Heart left ventricle (tissue), 16 donors: ENCODE measurements around the gene RPL38. TPM values are rescaled to one million over a fixed set of nuclear protein-coding genes. Genes with fewer than 3 reads are reported as not detected.

Experiments used
- ATAC-seq, 4 donors: fragments of 200-7000 bp; cut with Tn5 transposase; one replicate each; pipeline ENCODE4 v1.9.1; 2020 to 2022; ENCODE audit warnings: moderate library complexity in 4 of 4, mild to moderate bottlenecking in 3 of 4, moderate number of reproducible peaks in 1 of 4
- DNase-seq, 5 donors: peaks; one replicate each; pipeline ENCODE4 v3.0.0-alpha.2; 2020
- H3K27ac ChIP-seq, 12 donors: fragments of 200-600 bp; sonication (generic) in 4 of 12; one replicate each; pipeline versions ENCODE4 v1.5.0 to v1.8.0; 2016 to 2022; ENCODE audit warnings: mild to moderate bottlenecking in 2 of 12
- H3K27me3 ChIP-seq, 9 donors: fragments of 200-600 bp; sonication (generic) in 2 of 9; one replicate each; pipeline versions ENCODE4 v1.5.1 to v1.8.0; 2016 to 2022; ENCODE audit warnings: mild to moderate bottlenecking in 3 of 9
- H3K36me3 ChIP-seq, 9 donors: fragments of 200-600 bp; sonication (generic) in 2 of 9; one replicate each; pipeline versions ENCODE4 v1.5.0 to v1.8.0; 2018 to 2022; ENCODE audit warnings: mild to moderate bottlenecking in 2 of 9
- H3K4me1 ChIP-seq, 12 donors: fragments of 200-600 bp; sonication (generic) in 4 of 12; one replicate each; pipeline versions ENCODE4 v1.5.0 to v1.8.0; 2016 to 2022; ENCODE audit warnings: mild to moderate bottlenecking in 3 of 12
- H3K4me3 ChIP-seq, 12 donors: fragments of 200-600 bp; sonication (generic) in 4 of 12; one replicate each; pipeline versions ENCODE4 v1.5.0 to v1.8.0; 2017 to 2022; ENCODE audit warnings: mild to moderate bottlenecking in 9 of 12, moderate library complexity in 4 of 12
- H3K9me3 ChIP-seq, 12 donors: fragments of 200-600 bp; sonication (generic) in 4 of 12; one replicate each; pipeline versions ENCODE4 v1.5.0 to v1.8.0; 2016 to 2022; ENCODE audit warnings: mild to moderate bottlenecking in 1 of 12
- CTCF ChIP-seq, 12 donors: fragments of 200-600 bp; sonication (generic) in 4 of 12; IDR thresholded peaks; one replicate each; pipeline versions ENCODE4 v1.5.0 to v1.8.0; 2018 to 2022; ENCODE audit warnings: antibody characterized with exemption in 12 of 12, mild to moderate bottlenecking in 5 of 12
- POLR2A ChIP-seq, 2 donors: fragments of 450-650 bp; IDR thresholded peaks; one replicate each; pipeline ENCODE4 v1.6.1; 2017; ENCODE audit warnings: antibody characterized with exemption in 2 of 2, mild to moderate bottlenecking in 2 of 2, moderate library complexity in 2 of 2
- WGBS, 4 donors: extraction: QIAGEN DNeasy Blood & Tissue Kit in 2 of 4; methylation state at CpG; one replicate each; pipeline versions ENCODE4 v1.1.5 to v1.1.7; 2013 to 2018; 5-methylcytosine and 5-hydroxymethylcytosine counted together
- intact Hi-C, 10 donors: fragments of 100-400 bp; cut with DNase I; formaldehyde crosslinking; loops; one replicate each; pipeline versions ENCODE4 v1.11.1 to v1.14.2; 2022
- polyA plus RNA-seq, 2 donors: library from polyadenylated mRNA; stranded (reverse); fragments of 200-250 nt; gene quantifications; one replicate each; pipeline ENCODE4 v1.2.3, GENCODE V29; 2013
- total RNA-seq, 9 donors: library from RNA; depleted of rRNA in 2 of 9; stranded (reverse); fragments of >200 nt in 2 of 9; fragmentation: NEBNext Ultra II Directional in 3 of 9; extraction: Animal tissue kit (Norgen Biotek cat#: 25700) in 3 of 9; gene quantifications; one replicate each; pipeline versions ENCODE4 v1.1.0 to v1.2.4, GENCODE V29; 2016 to 2023
- donor health status: ischemic (EF 13 %, LVEDD 7.1; RV severe dilation, severe dysfunction).
- donor health status: healthy with polysubstance abuse.
- donor health status: DM: no; HTN: yes; CAD: no.
- donor health status: DM: no; HTN: no; CAD: no.
- donor health status: ischemic (EF 25% LVEDD 6.9; RV normal size, moderate dysfunction).
- donor health status: ischemic (EF 25% LVEDD 5.7; RV mildly dilated, moderate dysfunction).
- donor health status: healthy.
- donor health status: DM: yes; HTN: yes; CAD: no.
- donor health status: ischemic (EF 35%, LVEDD 5.7; RV mildly dilated, moderate dysfunction).
- donor health status: nonischemic (EF 11% LVEDD 7.7; RV severe dilation, severe dysfunction).
- donor health status: DM: yes; HTN: yes; CAD: no.
- donor health status: PGD.
- donor health status: ischemic (EF 29% LVEDD 5.4; RV normal size, mild dysfunction).
- donor health status: nonischemic (EF 23%, LVEDD 6.1; RV moderate dilation, normal function).

RPL38 gene
- total and polyA plus RNA-seq, 11 donors, result 244 to 1,830 (median 740) TPM

- H3K27me3 ChIP-seq, result no peaks in the 10 kb centered on the region
- peak overlapping the region in 8 of 12 donors; percentile 1 to 93 (median 84) for H3K27ac ChIP-seq
- TF ChIP-seq POLR2A (IDR thresholded peaks at IDR 0.05), result no peak
- TF ChIP-seq CTCF (IDR thresholded peaks at IDR 0.05), result no peak
- intact Hi-C loops, result loop anchor here (2.0 to 10.0 kb wide), 12 partner anchors 25 to 243 kb away; partner anchors contain the start of genes BTBD17 (in 4 of the 10) and GPR142 (in 2 of the 10)
- H3K4me3 ChIP-seq, result peak overlapping the region; percentile 43 to 75 (median 64)
- WGBS, 4 donors, result 31 to 55% (median 46%) methylated on average over 8 of the region's 8 CpGs
- peaks cover 0 to 45% (median 33%) of the 10 kb centered on the region in 9 donors for H3K36me3 ChIP-seq
- H3K4me1 ChIP-seq, result peaks cover 0 to 83% (median 58%) of the 10 kb centered on the region in 12 donors
- no peaks in the 10 kb centered on the region for H3K9me3 ChIP-seq
- ATAC-seq (no peak), DNase-seq (no peak)
These were observed 8.4 kb downstream of the RPL38 start for GRCh38 chr17:74211912-74212208.

- H3K36me3 ChIP-seq, result peaks cover 0 to 40% (median 29%) of the 10 kb centered on the region in 9 donors
- intact Hi-C loops, result loop anchor here in 8 of 10 donors (2.0 to 10.0 kb wide), 10 partner anchors 24 to 242 kb away; partner anchors contain the start of genes BTBD17 (in 3 of the 8) and GPR142 (in 2 of the 8)
- ATAC-seq (peak in 2 of 4 donors; percentile 0), DNase-seq (peak in 3 of 5 donors; percentile 39 to 54 (median 41))
- peak overlapping the region; percentile 43 to 75 (median 64) for H3K4me3 ChIP-seq
- TF ChIP-seq POLR2A (IDR thresholded peaks at IDR 0.05) (no peak), CTCF (IDR thresholded peaks at IDR 0.05) (no peak)
- H3K4me1 ChIP-seq, result peaks cover 0 to 83% (median 56%) of the 10 kb centered on the region in 12 donors
- WGBS, 4 donors, result 3 to 6% (median 4%) methylated on average over 39 to 48 of the region's 48 CpGs
- H3K27me3 ChIP-seq, result no peaks in the 10 kb centered on the region
- peak overlapping the region; percentile 49 to 93 (median 85) for H3K27ac ChIP-seq
- H3K9me3 ChIP-seq, result no peaks in the 10 kb centered on the region
These were observed 8.9 kb downstream of the RPL38 start for GRCh38 chr17:74212209-74212912.

GRCh38 chr17:74212913-74213791 is 9.7 kb downstream of the RPL38 start, which contains the start of gene TTYH2:
Gene TTYH2 (plus strand): TSS chr17:74213571. CDS start chr17:74213588, 17 bp downstream.
- ATAC-seq (peak; percentile 72 to 87 (median 83)), DNase-seq (peak; percentile 92 to 94 (median 94))
- Histone ChIP-seq H3K27ac (peak within 1 kb of the TSS; percentile 49 to 93 (median 85)), H3K9me3 (no peaks in the 10 kb centered on the region), H3K4me3 (peak within 1 kb of the TSS; percentile 43 to 75 (median 64)), H3K4me1 (peaks cover 0 to 82% (median 49%) of the 10 kb centered on the region in 12 donors), H3K36me3 (peaks cover 0 to 32% (median 23%) of the 10 kb centered on the region in 9 donors), H3K27me3 (no peaks in the 10 kb centered on the region)
- 0 to 1% (median 0%) methylated on average over 36 to 62 of the region's 62 CpGs for WGBS, 4 donors
- peak in 1 of 2 donors; percentile 60 for TF ChIP-seq POLR2A (IDR thresholded peaks at IDR 0.05)
- peak in 5 of 12 donors; percentile 14 to 39 (median 20) for TF ChIP-seq CTCF (IDR thresholded peaks at IDR 0.05)
- intact Hi-C loops, result loop anchor here in 8 of 10 donors (2.0 to 10.0 kb wide), 10 partner anchors 24 to 242 kb away; partner anchors contain the start of genes BTBD17 (in 3 of the 8) and GPR142 (in 2 of the 8)
